Measurements from ENCODE around the gene PCNX3.
"Not testable (repeated sequence)": the region's sequence is repeated elsewhere in the genome, so short reads cannot be mapped to it uniquely, and the experiment has no call there.

PCNX3 gene

GRCh38 chr11:65621460-65621859, 5.9 kb downstream of the PCNX3 start:
- DNase-seq: no peak

GRCh38 chr11:65622011-65622410, 6.4 kb downstream of the PCNX3 start:
- no peak for DNase-seq

DNA sequence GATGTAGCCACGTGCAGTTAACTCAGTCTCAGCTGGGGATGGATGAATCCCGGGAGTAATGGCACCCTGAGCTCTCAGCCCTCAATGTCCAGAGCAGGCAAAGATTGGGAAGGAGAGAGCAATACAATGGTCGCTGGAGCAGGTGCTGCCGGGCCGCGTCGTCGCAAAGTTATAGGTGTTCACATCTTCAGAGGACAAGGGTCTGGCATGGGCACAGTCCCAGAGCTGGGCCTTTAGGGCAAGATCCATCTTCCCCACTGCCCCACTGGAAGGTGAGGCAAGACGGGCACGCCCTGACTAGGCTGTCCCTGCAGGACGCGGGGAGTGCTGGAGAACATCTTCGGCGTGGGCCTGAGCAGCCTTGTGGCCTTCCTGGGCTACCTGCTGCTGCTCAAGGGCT, 7.6 kb downstream of the PCNX3 start:
- no peak for DNase-seq

DNA sequence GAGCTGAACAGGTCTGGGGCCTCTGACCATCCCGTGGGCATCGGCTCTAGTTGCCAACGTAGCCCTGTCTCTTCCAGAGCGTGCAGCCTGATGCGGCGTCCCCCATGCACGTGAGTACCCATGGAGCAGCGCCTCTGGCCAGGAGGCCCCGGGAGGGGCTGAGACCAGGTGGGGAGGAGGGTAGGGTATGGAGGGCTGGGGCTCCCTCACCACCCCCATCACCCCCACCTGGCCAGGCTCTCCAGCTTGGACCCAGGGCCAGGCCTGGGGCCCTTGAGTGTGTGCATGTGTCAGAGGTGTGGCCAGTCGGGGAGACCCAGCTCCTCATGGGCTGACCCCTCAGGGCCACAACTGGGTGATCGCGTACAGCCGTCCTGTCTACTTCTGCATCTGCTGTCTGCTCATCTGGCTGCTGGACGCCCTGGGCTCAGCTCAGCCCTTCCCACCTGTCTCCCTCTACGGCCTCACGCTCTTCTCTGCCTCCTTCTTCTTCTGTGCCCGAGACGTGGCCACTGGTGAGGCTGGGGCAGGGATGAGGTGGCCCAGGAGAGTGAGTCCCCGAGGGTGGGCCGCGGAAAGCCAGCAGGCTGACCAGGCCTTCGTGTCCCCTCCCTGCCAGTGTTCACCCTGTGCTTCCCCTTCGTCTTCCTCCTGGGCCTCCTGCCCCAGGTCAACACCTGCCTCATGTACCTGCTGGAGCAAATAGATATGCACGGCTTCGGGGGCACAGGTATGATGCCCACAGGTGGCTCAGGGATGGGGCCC, 8.5 kb downstream of the PCNX3 start:
- no peak for DNase-seq

- DNase-seq: no peak
Observed at GRCh38 chr11:65624931-65625627, 9.5 kb downstream of the PCNX3 start.

GRCh38 chr11:65625628-65626342, 10.2 kb downstream of the PCNX3 start:
- peak; percentile 85 for DNase-seq

DNA sequence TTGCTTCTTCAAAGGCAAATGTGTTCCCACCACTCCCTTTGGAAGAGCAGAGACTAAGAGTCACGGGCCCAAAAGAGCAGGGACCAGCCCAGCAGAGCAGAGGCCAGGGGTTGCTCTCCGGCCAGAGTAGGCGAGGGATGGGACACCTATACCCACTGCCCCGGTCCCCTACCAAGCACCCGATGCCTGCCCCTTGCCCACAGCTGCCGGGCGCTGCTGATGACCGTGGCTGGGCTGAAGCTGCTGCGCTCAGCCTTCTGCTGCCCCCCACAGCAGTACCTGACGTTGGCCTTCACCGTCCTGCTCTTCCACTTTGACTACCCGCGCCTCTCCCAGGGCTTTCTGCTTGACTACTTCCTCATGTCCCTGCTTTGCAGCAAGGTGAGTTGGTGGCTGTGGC, 11.6 kb downstream of the PCNX3 start:
- DNase-seq: no peak

GRCh38 chr11:65629579-65629978, 14.0 kb downstream of the PCNX3 start:
- DNase-seq: no peak

DNA sequence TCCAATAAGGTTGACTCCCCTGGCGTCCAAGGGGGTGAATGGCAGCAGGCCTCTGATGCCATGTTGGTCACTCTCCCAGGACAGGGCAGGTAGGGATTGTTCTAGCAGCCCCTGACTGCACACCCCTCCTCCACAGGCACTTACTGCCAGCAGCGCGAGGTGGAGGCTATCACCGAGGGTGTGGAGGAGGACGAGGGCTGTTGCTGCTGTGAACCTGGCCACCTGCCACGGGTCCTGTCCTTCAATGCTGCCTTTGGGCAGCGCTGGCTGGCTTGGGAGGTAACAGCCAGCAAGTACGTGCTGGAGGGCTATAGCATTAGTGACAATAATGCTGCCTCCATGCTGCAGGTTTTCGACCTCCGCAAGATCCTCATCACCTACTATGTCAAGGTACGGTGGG, 14.6 kb downstream of the PCNX3 start:
- DNase-seq: no peak

- peak; percentile 38 for DNase-seq
Observed at GRCh38 chr11:65633390-65634108, 18.0 kb downstream of the PCNX3 start.

- DNase-seq: no peak
Observed at GRCh38 chr11:65634109-65634436, 18.5 kb downstream of the PCNX3 start.

DNA sequence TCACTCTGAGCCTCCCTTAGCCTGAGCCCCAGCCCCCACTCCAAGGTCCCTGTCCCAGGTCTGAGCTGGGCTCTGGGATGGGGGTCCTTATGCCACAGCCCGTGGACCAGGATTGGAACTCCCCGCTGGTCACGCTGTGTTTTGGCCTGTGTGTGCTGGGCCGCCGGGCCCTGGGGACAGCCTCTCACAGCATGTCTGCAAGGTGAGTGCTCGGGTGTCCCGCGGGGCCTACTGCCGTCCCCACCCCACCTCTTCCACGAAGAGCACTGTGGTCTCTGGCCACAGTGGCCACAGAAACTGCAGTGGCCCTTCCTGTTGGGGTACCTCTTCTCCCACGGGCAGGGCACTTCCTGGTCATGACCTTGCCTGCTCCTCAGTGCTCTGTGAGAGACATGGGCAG, 18.9 kb downstream of the PCNX3 start:
- no peak for DNase-seq

- DNase-seq: no peak
Observed at GRCh38 chr11:65634905-65635731, 19.5 kb downstream of the PCNX3 start.

GRCh38 chr11:65636108-65637031, 20.8 kb downstream of the PCNX3 start:
- DNase-seq: peak; percentile 60

GRCh38 chr11:65637032-65637557, 21.5 kb downstream of the PCNX3 start:
- no peak for DNase-seq

- peak; percentile 84 for DNase-seq
Observed at GRCh38 chr11:65637794-65638419, 22.3 kb downstream of the PCNX3 start, which contains the start of gene SIPA1. TSS of gene SIPA1 (plus strand) at chr11:65638101. CDS start at chr11:65640922, 2,821 bp downstream.

DNA sequence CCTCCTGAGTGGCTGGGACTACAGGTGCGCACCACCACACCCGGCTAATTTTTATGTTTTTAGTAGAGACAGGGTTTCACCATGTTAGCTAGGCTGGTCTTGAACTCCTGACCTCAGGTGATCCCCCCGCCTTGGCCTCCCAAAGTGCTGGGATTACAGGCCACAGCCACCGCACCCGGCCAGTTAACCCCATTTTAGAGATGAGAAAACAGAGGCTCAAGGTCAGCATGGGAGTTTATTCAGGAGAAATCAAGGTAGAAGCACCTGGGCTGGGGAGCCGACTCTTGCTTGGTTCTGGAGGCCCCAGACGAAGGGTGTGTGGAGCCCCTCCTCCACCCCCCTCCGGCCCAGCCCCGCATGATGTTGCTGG, 23.6 kb downstream of the PCNX3 start:
- DNase-seq: not testable (repeated sequence)

DNA sequence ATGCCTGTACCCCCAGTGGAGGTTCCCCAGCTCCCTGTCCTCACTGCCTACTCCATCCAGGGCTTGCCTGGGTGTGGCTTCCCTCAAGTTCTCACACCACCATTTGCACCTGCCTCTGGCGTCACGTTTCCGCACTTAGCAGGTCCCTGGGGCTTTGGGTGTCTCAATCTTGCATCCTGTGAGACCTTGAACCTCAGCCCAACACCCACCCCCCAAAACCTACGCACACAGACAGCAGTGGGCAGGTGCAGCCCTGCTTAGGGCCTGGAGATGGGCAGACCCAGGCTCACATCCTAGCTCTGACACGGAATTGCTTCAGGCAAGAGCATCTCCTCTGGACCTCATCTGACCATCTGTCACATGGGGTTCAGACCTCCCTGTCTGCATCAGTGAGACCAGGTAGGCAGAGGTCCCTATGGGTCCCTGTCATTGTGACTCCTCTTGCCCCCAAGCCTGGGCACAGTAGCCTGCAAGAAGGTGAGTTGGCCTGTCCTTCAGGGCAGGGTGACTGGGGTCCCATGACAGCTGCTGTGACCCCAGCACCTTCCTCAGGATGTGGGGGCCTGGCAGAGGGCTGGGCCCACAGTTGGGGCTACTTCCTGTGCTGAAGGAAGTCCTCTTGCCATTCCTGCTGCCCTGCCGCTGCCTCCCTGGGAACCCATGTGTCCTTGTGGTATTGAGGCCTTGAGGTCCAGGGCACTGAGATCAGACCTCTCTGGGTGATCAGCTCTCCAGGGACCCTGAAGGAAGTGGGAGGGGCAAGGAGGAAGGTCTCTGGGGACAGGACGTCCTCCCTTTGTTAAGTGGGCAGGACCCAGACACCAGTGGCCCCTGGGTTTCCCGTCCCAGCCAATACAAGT, 24.3 kb downstream of the PCNX3 start:
- peak; percentile 70 for DNase-seq
